Activated T-cell treated with anti-CD3 and anti-CD28 coated beads for 24 hours (primary cell): ENCODE measurements around the gene PPM1L.
"Not testable (repeated sequence)": the region's sequence is repeated elsewhere in the genome, so short reads cannot be mapped to it uniquely, and the experiment has no call there.

Experiments
- DNase-seq: peaks from one replicate; pipeline ENCODE4 v3.0.0-alpha.2; 2020; ENCODE audit warnings: low read depth

Gene PPM1L

DNA sequence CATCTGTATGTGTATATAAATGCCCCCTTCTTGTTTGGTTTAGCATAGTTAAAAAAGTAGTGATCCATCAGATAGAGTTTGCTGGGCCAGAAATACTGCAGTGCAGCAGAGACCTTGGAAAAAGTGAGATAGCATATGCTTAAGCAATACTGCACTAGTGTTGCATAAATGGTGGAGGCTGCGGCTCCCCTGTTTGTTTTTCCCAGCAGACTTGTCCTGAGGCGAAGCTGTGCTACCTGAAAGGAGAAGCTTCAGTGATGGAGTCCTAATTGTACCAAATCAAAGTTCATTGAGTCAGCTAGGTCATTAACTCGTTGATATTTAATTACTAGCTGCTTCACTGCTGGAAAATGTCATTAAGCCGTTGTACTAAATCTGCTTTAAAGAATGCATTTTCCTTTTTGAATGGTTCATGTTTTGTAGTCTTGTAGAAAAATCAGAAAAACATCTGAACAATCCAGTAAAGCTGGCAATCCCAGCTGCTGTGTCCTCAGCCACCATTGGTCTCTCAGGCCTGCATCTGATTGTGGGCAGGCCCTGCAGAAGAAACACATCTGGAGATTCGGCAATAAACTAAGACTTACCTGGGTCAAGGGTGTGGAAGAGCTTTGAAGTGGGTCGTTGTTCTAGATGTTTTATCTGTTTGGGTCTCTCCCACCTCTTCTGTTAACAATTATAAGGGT is 179.5 kb downstream of the PPM1L start:
- DNase-seq, result no peak

DNA sequence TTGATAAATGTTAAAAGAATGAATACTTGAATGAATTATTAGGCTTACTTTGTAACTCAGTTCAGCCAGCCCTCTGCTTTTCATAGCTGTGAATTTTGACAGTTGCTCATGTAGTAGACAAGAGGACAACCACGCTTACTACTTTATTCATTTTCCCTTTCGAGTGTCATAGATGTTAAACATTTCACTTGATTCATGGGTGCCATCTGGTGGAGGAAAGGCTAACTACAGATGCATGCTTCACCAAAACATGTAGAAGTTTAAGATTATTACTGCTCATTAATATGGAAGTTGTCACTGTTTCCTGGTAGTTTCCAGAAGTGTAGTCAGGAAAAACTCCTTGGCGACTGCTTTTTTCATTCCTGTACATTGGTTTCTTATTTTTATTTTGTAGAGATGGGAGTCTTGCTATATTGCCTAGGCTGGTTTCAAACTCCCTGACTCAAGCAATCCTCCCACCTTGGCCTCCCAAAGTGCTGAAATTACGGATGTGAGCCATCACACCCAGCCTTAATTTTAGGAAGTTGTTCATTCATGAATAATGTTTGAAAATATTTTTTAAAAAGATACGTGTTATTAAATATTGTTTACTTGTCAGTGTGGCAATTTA is 186.0 kb downstream of the PPM1L start:
- peak; percentile 63 for DNase-seq

DNA sequence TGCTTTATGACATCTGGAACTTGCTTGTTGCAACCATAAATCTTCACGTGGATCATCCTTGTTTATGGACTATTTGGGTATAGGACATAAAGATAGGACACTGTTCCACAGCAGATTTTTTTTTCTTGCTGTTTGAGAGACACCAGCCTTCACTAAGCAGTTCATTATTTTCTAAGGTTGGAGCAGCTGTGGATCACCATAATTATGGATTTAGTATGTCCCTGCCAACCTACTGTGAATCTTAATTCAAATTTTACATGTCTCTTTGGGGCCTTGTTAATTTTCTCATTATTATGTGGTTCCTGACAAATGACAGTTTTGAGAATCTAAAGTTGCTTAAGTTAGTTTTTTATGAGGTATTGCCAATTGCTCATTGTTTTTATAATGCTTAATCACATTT is 188.0 kb downstream of the PPM1L start:
- DNase-seq, result no peak

DNA sequence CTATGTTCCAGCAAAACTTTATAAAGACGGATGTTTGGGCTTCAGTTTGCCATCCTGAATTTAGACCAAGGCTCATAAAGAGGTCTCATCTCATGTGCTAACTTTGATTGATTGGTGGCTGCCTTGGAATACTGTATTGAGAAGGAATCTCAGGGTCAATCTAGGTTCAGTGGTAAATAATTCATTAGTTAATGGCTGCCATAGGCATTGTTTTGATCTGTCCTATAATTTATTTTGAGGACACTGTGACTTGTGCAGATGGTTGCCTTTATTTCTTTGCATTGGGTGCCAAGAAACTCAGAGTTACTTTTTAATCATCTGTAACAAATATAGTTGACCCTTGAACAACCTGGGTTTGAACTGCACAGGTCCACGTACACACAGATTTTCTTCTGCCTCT is 189.3 kb downstream of the PPM1L start:
- DNase-seq, result no peak

DNA sequence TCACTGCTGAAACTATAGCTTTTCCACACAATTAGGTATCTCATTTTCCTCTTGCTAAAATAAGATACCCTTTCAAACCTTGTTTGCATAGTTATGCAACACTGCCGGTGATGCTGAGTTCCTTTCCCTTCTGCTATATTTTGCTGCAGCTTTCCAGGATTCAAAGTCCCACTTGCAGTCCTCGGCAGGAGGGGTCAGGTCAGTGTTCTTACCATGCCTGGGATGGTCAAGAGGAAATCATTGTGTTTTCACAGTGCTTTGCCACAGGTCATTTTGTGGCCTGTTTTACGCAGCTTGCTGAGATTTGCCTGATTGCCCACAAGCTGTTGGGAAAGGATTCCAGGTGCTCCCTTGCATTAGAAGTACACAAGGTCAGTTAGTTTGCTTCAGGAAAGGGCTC is 192.2 kb downstream of the PPM1L start:
- DNase-seq, result no peak

DNA sequence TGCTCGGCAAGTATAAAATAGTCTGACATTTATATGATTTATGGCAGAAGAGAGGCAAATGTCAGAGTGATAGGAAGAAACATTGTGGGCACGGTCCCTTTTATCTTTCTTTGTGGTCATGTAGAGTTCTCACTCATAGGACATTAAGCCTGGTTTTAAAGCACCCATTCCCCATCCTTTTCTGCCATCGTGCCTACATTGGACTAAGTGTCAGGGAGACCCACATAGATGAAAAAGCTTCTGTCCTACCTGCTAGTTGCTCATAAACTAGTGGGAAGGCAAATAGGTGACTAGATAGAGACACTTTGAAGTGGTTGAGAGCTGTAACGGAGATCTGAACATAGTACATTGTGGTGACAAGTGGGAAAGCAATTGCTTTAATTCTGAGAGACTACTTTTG is 193.4 kb downstream of the PPM1L start:
- no peak for DNase-seq

DNA sequence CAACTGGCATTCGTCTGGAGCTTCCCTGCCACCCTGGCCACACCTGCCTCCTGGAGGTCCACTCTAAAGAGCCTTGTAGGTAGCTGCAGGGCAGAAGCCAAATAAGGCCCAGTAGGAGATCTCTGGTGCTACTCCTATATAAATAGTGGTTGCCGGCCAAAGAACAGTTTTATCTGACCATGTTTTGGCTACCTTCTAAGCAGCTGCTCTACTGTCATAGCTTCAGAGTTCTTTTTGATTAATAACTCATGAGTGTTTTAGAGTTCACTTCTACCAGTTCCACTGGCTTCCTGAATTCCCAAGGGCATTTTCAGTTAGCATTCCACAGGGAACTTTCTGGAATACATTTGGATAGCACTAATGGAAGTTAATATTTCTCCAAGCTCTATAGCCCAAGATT is 194.5 kb downstream of the PPM1L start:
- DNase-seq, result no peak

DNA sequence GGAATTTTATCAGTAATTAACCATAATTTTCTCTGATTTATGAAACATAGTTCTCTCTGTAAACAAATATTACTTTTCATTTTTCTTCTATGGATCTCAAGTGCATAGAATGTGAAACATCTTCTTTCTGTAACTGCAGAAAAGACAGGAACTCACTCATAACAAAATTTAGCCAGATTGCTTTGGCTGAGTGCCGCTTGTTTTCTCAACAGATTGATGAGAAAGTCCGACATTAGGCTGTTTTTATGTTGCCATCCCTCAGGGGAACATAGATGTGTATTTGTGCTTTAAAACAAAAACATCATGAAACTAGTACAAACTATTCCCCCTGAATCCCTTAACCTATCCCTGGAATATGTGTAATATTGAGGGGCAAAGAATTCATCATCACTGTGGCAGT is 194.9 kb downstream of the PPM1L start:
- no peak for DNase-seq

DNA sequence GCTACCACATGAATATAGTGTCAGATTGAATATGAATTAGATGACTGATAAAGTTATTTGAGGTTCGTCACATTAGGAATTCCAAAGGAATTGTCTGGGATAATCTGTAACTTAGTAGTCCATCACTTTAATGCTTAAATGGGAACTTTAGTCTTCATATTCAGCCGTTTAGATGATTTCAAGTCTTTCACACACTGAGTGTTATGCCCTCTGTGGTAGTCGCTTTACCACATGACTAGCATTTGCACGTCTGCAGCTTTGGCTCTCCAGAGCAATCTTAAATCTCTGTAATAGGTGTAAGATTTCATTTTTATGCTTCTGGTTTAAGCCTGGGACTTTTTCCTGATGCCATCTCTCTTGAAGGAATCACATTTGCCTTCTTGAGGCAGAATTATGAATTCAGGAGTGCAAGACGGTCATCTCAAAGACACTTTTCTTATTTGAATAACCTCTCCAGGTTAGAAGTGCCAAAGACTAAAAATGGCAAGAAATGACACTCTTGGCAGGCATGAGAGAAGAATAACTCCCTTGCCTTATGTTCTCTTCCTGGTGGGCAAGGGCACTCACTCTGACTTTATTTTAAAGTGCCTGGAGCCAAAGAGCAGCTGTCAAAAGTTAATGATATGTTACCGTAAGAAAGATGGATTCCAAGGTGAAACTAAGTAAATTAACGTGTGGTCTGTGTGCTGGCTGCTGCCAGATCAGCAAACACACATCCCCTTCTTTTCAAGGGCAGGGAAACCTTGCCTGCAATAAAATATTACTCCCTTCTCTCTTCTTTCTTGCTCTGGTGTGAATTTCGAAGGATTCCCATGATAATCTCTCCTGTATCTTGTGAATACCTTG is 195.8 kb downstream of the PPM1L start:
- no peak for DNase-seq

DNA sequence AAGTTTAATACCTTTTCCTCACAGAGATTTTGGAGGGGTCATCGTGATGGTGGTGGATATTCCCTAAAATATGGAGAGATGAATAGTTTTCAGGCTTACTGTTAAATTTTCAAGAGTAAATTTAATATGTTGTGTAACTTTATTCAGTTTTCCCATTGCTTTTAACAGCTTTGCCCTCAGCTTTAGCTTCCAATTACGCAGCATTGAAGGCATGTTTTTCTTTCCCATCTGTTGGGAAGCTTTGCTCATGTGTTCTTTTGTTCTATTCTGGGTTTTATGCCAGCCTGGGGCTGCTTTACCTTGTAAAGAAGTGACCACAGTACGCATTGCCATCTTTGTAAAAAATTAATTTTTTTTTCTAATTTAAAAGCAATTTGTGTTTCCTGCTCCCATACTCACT is 197.7 kb downstream of the PPM1L start:
- DNase-seq, result no peak

DNA sequence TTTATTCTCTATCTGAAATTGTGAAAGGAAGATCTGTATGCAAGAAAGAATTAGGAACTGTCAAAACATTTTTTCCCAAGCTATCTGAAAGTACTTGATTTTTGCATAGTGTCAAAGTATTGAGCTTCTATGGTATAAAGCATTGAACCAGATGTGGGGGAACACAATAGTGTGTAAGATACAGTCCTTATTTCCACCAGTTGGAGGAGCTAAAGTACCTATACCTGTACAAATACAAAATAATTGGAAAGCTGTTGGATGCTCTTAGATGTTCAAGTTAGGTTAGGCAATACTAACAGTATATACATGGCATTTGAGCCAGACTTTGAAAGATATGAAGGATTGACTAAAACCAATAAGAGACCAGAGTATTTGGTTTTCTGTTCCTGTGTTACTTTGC is 200.8 kb downstream of the PPM1L start:
- DNase-seq, result no peak

DNA sequence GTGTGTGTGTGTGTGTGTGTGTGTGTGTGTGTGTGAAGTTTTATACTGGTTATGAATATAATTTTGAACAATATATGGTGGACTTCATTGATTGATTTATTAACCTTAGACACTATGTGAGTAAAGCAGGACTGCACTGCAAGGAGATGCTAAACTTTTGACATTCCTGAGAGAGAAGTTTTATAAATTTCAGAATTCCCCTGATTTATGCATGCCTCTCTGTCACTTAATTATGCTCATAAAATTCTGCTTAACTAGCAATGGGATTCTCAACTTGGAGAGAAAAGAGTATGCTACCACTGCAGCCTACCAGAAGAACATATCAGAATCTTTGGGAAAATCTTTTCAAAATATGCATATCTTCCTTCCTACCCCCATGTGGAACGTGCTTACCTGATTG is 204.5 kb downstream of the PPM1L start:
- no peak for DNase-seq

DNA sequence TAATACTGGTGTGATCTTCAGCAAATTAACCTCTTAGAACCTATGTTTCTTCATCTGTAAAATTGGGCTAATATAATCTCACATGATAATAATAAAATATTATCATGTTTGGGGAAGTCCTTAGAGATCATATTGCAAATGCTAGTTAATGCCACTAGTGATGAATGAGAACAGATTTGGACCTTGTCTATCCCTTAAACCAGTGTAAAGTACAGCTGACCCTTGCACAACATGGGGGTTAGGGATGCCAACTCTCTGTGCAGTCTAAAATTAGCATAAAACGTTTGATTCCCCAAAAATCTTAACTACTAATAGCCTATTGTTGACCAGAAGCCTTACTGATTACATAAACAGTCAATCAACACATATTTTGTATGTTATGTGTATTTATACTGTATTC is 207.9 kb downstream of the PPM1L start:
- no peak for DNase-seq

DNA sequence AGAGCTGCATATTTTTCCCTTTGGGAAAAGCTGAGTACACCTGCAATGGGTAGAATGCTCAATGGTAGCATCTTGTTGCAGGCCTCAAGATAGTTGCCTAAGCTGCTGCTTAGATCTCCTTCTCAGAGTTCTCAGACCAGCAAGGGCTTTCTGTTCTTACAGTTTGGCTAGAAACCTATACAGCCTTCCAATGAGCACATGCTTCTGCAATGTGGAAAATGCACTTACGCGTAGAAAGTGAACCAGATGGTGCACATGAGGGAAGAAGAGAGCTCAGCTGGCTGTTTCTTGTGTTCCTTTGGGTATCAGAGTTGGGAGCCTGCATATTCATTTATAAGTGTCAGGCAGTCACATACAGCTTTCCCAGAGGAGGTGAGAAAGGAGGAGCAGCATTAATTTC is 212.7 kb downstream of the PPM1L start:
- DNase-seq, result no peak

DNA sequence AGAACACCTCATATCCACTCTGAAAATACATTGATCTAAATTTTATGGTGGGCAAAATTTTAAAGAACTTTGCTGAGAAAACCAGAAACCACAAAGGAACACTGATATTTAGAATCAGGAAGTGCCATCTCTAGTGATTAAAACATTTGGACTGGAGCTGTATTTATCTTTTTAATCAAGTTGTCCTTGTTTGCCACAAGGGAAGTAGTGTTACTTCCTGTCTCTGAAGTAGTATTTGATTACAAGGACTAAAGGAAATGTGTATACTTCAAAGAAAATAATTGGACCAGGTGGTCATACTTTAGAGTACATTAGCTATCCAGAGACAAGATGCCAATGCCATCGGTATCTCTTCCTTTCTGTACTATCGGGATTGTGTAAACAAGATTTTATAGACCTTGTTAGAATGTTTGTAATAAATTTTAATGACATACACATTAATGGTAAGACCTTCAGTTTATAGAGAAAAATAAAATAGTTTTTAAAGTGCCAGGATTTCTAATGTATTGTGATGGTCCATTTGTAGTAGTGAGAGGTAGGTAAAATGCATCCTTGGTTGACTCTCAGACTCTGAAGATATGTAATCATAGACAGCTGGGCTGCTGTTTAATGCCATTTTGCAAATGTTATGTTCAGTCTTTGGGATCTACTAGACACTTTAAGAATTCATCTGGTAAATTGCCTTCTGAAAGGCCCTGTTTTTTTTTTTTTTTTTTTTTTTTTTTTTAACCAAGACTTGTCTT is 217.2 kb downstream of the PPM1L start:
- DNase-seq, result no peak

DNA sequence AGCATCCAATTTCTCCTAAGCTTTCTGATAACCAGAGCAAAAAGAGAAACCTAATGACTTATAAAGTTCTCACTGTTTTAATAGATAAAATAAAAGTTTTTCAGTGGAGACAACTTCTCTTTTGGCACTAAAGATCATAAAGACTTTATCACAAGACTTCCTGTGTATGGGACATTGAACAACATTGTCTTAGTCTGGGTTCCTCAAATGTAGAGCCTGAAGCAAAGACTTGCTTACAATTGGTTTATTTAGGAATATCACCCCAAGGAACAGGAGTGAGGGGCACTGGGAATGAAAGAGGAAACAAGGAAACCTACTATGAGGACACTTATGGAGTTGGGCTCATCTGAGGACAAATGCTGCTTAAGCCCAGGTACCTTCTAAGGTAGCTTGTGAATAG is 221.7 kb downstream of the PPM1L start:
- DNase-seq, result no peak

DNA sequence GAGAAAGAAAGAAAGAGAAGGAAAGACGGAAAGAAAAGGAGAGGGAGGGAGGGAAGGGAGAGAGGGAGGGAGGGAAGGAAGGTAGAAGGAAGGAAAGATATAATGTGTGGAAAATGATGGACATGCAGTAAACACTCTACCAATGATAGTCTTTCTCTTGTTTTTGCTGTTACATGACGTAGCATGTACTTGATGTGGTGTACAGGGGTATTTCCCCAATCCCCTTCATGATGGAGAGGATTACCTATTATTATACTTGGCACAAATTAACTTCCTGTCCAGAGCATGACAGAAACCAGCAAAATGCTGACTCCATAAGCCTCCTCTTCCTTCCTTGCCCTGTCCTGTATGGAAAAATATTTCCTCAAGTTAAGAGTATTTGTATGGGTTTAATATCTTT is 224.7 kb downstream of the PPM1L start:
- no peak for DNase-seq

DNA sequence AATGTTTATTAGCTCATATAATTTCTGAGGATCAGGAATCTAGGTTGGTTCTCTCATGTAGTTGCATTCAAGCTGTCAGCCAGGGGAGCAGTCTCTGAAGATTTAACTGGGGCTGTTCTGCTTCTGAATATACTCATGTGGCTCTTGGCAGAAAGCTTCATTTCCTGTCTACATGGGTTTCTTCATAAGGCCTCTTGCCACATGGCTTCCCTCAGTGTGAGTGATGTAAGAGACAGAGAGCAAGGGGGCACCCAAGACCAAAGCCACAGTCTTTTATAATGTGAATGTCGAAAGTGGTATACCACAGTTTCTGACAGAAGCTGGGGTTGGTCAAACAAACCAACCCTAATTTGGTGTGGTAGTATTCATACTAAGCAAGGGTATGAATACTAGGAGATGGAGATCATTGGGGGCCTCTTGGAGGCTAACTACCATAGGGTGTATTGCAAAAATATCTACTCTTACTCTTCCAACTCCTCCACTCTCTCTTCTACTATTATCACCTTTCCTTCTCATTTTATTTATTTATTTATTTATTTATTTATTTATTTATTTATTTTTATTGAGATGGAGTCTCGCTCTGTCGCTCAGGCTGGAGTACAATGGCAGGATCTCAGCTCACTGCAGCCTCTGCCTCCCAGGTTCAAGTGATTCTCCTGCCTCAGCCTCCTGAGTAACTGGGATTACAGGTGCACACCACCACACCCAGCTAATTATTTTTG is 225.3 kb downstream of the PPM1L start:
- DNase-seq, result no peak

DNA sequence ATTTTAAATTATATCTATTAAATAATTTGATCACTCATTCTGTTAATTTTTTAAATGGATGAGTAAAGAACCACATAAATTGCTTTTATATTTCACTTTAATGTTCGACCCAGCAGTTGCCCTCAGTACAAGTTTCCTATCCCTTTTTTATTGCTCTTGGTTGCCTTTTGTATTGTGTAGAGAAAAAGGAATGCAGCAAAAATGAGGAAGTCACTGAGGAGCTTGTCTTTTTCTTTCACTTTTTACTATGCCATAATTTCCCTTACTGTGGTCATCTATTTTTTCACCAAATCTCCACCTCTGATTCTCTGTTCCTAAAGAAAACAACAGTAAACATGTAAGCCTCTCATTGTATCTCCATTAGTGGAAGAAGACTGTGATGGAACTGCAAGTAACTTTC is 226.5 kb downstream of the PPM1L start:
- DNase-seq, result no peak

DNA sequence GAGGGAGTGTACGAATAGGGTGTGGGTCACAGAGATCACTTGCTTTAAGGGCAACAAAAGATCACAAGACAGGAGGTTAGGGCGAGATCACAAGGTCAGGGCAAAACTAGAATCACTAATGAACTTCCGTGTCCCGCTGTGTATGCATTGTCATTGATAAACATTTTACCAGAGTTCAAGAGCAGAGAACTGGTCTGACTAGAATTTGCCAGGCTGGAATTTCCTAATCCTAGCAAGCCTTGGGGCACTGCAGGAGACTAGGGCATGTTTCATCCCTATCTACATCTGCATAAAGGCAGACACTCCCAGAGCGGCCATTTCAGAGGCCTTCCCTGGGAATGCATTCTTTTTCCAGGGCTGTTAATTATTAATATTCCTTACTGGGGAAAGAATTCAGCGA is 227.9 kb downstream of the PPM1L start:
- DNase-seq, result not testable (repeated sequence)

DNA sequence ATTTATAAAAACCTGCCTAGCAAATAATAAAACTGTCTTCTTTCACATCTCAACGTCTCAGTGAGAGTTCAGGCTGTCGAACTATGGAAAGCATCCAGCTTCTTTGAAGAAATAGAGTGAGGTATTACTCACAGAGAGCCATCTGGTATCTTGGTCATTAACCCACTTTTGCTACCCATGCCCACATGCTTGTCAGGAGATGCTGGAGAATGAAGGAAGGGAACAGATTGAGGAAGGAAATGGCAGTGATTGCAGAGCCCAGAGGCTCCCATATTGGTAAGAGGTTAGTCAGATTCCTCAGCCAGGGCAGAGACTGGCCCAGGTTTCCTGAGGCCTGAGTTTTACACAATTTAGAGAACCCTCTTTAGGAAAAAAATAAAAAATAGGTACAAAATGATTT is 230.0 kb downstream of the PPM1L start:
- no peak for DNase-seq
